GM10266 (cell line): ENCODE results near the gene NRF1.
"Not testable (repeated sequence)": the region's sequence is repeated elsewhere in the genome, so short reads cannot be mapped to it uniquely, and the experiment has no call there.

Source experiments
- DNase-seq: peaks from one replicate; pipeline ENCODE4 v3.0.0; 2012; ENCODE audit errors: extremely low spot score
- TF ChIP-seq, protein P1 (sequence below): IDR thresholded peaks from 2 replicates; pipeline ENCODE4 v1.5.1; 2012; ENCODE audit warnings: mild to moderate bottlenecking, low read depth; ENCODE audit not compliant: control insufficient read depth, insufficient read depth; ENCODE audit errors: missing control alignments

The NRF1 gene

GRCh38 chr7:129617652-129618051 lies 6.1 kb downstream of the NRF1 start:
- no peak for DNase-seq
- TF ChIP-seq, protein P1, sequence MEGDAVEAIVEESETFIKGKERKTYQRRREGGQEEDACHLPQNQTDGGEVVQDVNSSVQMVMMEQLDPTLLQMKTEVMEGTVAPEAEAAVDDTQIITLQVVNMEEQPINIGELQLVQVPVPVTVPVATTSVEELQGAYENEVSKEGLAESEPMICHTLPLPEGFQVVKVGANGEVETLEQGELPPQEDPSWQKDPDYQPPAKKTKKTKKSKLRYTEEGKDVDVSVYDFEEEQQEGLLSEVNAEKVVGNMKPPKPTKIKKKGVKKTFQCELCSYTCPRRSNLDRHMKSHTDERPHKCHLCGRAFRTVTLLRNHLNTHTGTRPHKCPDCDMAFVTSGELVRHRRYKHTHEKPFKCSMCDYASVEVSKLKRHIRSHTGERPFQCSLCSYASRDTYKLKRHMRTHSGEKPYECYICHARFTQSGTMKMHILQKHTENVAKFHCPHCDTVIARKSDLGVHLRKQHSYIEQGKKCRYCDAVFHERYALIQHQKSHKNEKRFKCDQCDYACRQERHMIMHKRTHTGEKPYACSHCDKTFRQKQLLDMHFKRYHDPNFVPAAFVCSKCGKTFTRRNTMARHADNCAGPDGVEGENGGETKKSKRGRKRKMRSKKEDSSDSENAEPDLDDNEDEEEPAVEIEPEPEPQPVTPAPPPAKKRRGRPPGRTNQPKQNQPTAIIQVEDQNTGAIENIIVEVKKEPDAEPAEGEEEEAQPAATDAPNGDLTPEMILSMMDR, result no peak

- no peak for DNase-seq
- TF ChIP-seq, protein P1, result no peak
These were observed 15.4 kb downstream of the NRF1 start for GRCh38 chr7:129626896-129627295.

- DNase-seq, result no peak
- TF ChIP-seq, protein P1, result no peak
These were observed 18.8 kb downstream of the NRF1 start for GRCh38 chr7:129630341-129630740.

DNA sequence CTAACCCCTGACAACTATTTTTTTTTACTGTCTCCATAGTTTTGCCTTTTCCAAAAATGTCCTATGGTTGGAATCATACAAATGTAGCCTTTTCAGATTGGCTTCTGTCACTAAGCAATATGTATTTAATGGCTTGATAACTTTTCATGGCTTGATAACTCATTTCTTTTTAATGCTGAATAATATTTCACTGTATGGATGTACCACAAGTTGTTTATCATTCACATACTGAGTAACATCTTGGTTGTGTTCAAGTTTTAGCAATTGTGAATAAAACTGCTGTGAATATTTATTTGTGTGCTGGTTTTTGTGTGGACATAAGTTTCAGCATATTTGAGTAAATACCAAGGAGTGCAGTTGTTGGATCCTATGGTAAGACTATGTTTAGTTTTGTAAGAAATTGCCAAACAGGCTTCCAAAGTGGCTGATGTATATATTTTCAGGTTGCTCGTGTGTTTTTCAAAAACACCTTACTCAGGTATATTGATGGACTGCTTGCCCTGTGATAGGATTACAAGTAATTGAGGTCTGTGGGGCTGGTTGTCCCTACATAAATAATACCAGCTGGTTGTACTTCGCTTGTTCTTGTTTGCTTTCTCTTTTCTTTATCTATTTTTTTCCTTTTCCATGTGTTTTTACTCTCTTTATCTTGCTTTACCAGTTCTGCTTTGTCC lies 23.0 kb downstream of the NRF1 start:
- TF ChIP-seq, protein P1, result no peak
- DNase-seq, result no peak

GRCh38 chr7:129635300-129636029 lies 23.9 kb downstream of the NRF1 start:
- DNase-seq, result peak; percentile 61
- TF ChIP-seq, protein P1, result peak; percentile 87

GRCh38 chr7:129636030-129636550 lies 24.6 kb downstream of the NRF1 start:
- not testable (repeated sequence) for DNase-seq

GRCh38 chr7:129636641-129637040 lies 25.1 kb downstream of the NRF1 start:
- DNase-seq, result no peak

More at GRCh38 chr7:129636641-129637040, 25.1 kb downstream of the NRF1 start:
- TF ChIP-seq, protein P1, result no peak
